Activated gamma-delta T cell treated with anti-CD3 and anti-CD28 coated beads, Interleukin-2, amount 50 U/mL, for 16 hours (primary cell): ENCODE results near the gene PLD1.

Experiments used
- DNase-seq: peaks from one replicate; pipeline ENCODE4 v3.0.0-alpha.2; 2020; ENCODE audit warnings: low read depth

PLD1 gene

GRCh38 chr3:171797265-171797679, 13.0 kb downstream of the PLD1 start:
- DNase-seq, result no peak

- DNase-seq, result no peak
These were observed 13.5 kb downstream of the PLD1 start for GRCh38 chr3:171796625-171797264.

GRCh38 chr3:171792531-171792930, 17.8 kb downstream of the PLD1 start:
- DNase-seq, result no peak

- DNase-seq, result no peak
These were observed 18.6 kb downstream of the PLD1 start for GRCh38 chr3:171791692-171792076.

- no peak for DNase-seq
These were observed 19.2 kb downstream of the PLD1 start for GRCh38 chr3:171790898-171791691.

GRCh38 chr3:171790574-171790897, 19.7 kb downstream of the PLD1 start:
- DNase-seq, result no peak

- no peak for DNase-seq
These were observed 20.4 kb downstream of the PLD1 start for GRCh38 chr3:171789759-171790505.

- DNase-seq, result no peak
These were observed 21.5 kb downstream of the PLD1 start for GRCh38 chr3:171788546-171789351.

GRCh38 chr3:171786997-171787396, 23.3 kb downstream of the PLD1 start:
- no peak for DNase-seq

- no peak for DNase-seq
These were observed 25.3 kb downstream of the PLD1 start for GRCh38 chr3:171784937-171785336.

GRCh38 chr3:171784387-171784786, 25.9 kb downstream of the PLD1 start:
- no peak for DNase-seq

- no peak for DNase-seq
These were observed 26.7 kb downstream of the PLD1 start for GRCh38 chr3:171783626-171784025.

- DNase-seq, result no peak
These were observed 27.2 kb downstream of the PLD1 start for GRCh38 chr3:171783086-171783485.

GRCh38 chr3:171782617-171783016, 27.7 kb downstream of the PLD1 start:
- DNase-seq, result no peak

- no peak for DNase-seq
These were observed 28.6 kb downstream of the PLD1 start for GRCh38 chr3:171781711-171782127.

- DNase-seq, result no peak
These were observed 31.8 kb downstream of the PLD1 start for GRCh38 chr3:171778493-171778892.

GRCh38 chr3:171777596-171777995, 32.7 kb downstream of the PLD1 start:
- DNase-seq, result no peak

GRCh38 chr3:171776839-171777583, 33.3 kb downstream of the PLD1 start:
- no peak for DNase-seq

- DNase-seq, result no peak
These were observed 33.9 kb downstream of the PLD1 start for GRCh38 chr3:171776411-171776810.

GRCh38 chr3:171775943-171776342, 34.3 kb downstream of the PLD1 start:
- no peak for DNase-seq

- no peak for DNase-seq
These were observed 35.8 kb downstream of the PLD1 start for GRCh38 chr3:171774521-171774920.
